Ectodermal cell (in vitro differentiated cells): ENCODE data around the gene SLPI. TPM values are rescaled to one million over a fixed set of nuclear protein-coding genes. Genes with fewer than 3 reads are reported as not detected.
A peak's percentile ranks its signal among the peaks of the same experiment; 100 is the strongest.

ENCODE experiments used
- H3K27ac ChIP-seq: 2 replicates; pipeline ENCODE4 v1.7.0; 2013; ENCODE audit warnings: mild to moderate bottlenecking, low read depth, low read length; ENCODE audit not compliant: insufficient read depth, poor library complexity, severe bottlenecking
- H3K27me3 ChIP-seq: 2 replicates; pipeline ENCODE4 v1.7.0; 2013; ENCODE audit warnings: mild to moderate bottlenecking, low read length; ENCODE audit not compliant: insufficient read depth, control insufficient read depth, poor library complexity, severe bottlenecking
- H3K36me3 ChIP-seq: one replicate; pipeline ENCODE4 v1.7.0; 2013; ENCODE audit warnings: low read length; ENCODE audit not compliant: control insufficient read depth, insufficient read depth
- H3K4me1 ChIP-seq: one replicate; pipeline ENCODE4 v1.7.0; 2013; ENCODE audit warnings: low read length; ENCODE audit not compliant: control insufficient read depth, insufficient read depth
- H3K4me3 ChIP-seq: 2 replicates; pipeline ENCODE4 v1.7.0; 2013; ENCODE audit warnings: low read depth, low read length, control low read depth; ENCODE audit not compliant: insufficient read depth
- H3K9me3 ChIP-seq: 2 replicates; pipeline ENCODE4 v1.7.0; 2013; ENCODE audit warnings: mild to moderate bottlenecking, low read length, moderate library complexity; ENCODE audit not compliant: control insufficient read depth
- WGBS, 2 experiments: methylation state at CpG; one replicate each; pipeline ENCODE4 v1.1.7; 2013; ENCODE audit warnings: missing lambda C conversion rate in 2 of 2; 5-methylcytosine and 5-hydroxymethylcytosine counted together
- polyA plus RNA-seq, 4 experiments: library from polyadenylated mRNA; stranded (reverse); fragments of 50-300 nt; gene quantifications; one replicate each; pipeline ENCODE4 v1.2.3, GENCODE V29; 2013

The SLPI gene
- not detected for polyA plus RNA-seq (2013, experiment 1 of 4)
- polyA plus RNA-seq (2013, experiment 2 of 4): not detected
- polyA plus RNA-seq (2013, experiment 3 of 4): not detected
- not detected for polyA plus RNA-seq (2013, experiment 4 of 4)

GRCh38 chr20:45254383-45255262, at the start of gene SLPI:
TSS of gene SLPI (minus strand) at chr20:45254564. CDS start at chr20:45254543, 21 bp downstream.
- no peaks in the 10 kb centered on the region for H3K27me3 ChIP-seq
- H3K9me3 ChIP-seq: no peaks in the 10 kb centered on the region
- H3K4me1 ChIP-seq: peaks cover 8% of the 10 kb centered on the region
- 88 to 94% methylated on average over 7 of the region's 7 CpGs for WGBS, 2 experiments
- no peak within 1 kb of the TSS for H3K27ac ChIP-seq
- no peaks in the 10 kb centered on the region for H3K36me3 ChIP-seq
- no peak within 1 kb of the TSS for H3K4me3 ChIP-seq

GRCh38 chr20:45303586-45304463, 49.5 kb upstream of the SLPI start:
- Histone ChIP-seq H3K4me3 (no peak overlapping the region), H3K4me1 (no peaks in the 10 kb centered on the region), H3K36me3 (no peaks in the 10 kb centered on the region), H3K27ac (no peak overlapping the region), H3K9me3 (no peaks in the 10 kb centered on the region), H3K27me3 (no peaks in the 10 kb centered on the region)
- WGBS, 2 experiments: 94% methylated on average over 47 of the region's 47 CpGs

DNA sequence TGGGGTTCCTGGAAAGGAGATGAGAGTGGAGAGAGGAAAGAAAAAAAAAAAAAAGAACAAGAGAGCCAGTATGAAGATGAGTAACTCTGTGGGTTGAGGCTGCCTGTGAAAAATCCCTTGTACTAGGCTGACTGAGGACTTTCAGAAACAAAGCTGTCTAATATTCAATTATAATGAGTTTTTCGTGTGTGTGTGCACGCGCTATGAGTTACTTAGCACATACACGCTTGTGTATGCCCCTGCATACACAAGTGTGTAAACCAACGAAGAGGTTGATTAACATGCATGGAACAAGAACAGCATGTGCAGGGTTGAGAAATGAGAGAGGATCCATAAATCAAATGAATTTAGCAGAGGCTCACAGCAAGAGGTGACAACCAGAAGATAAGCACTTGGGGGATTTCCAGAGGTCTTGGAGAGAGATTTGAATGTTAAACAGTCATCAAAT, 47.5 kb upstream of the SLPI start:
- WGBS, 2 experiments: 95 to 98% methylated on average over 5 of the region's 5 CpGs
- Histone ChIP-seq H3K36me3 (no peaks in the 10 kb centered on the region), H3K4me3 (no peak overlapping the region), H3K9me3 (no peaks in the 10 kb centered on the region), H3K27ac (no peak overlapping the region), H3K4me1 (no peaks in the 10 kb centered on the region), H3K27me3 (no peaks in the 10 kb centered on the region)

GRCh38 chr20:45300961-45301360, 46.6 kb upstream of the SLPI start:
- H3K36me3 ChIP-seq: no peaks in the 10 kb centered on the region
- H3K9me3 ChIP-seq: no peaks in the 10 kb centered on the region
- WGBS, 2 experiments: 45 to 46% methylated on average over 4 of the region's 4 CpGs
- no peak overlapping the region for H3K27ac ChIP-seq
- H3K27me3 ChIP-seq: no peaks in the 10 kb centered on the region
- no peaks in the 10 kb centered on the region for H3K4me1 ChIP-seq
- no peak overlapping the region for H3K4me3 ChIP-seq

DNA sequence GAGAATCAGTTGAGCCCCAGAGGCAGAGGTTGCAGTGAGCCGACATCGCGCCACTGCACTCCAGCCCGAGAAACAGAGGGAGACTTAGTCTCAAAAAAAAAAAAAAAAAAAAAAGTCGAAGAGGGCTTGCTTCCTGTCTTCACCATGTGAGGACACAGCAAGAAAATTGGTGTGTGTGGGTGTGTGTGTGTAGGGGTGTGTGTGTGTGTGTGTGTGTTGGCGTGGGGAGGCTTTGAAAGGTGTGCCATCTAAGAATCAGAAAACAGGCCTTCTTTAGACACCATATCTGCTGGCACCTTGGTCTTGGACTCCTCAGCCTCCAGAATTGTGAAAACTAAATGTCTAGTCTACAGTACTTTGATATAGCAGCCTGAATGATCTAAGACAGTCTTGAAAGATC, 45.4 kb upstream of the SLPI start:
- WGBS, 2 experiments: 87 to 89% methylated on average over 6 of the region's 6 CpGs

GRCh38 chr20:45297786-45298497, 43.6 kb upstream of the SLPI start:
- peaks cover 17% of the 10 kb centered on the region for H3K27me3 ChIP-seq
- H3K36me3 ChIP-seq: no peaks in the 10 kb centered on the region
- no peak overlapping the region for H3K4me3 ChIP-seq
- no peaks in the 10 kb centered on the region for H3K9me3 ChIP-seq
- H3K27ac ChIP-seq: no peak overlapping the region
- WGBS, 2 experiments: 94 to 95% methylated on average over 52 of the region's 52 CpGs
- H3K4me1 ChIP-seq: no peaks in the 10 kb centered on the region

More for the DNA sequence above, 45.4 kb upstream of the SLPI start:
- no peak overlapping the region for H3K4me3 ChIP-seq
- H3K27me3 ChIP-seq: no peaks in the 10 kb centered on the region
- no peaks in the 10 kb centered on the region for H3K36me3 ChIP-seq
- H3K4me1 ChIP-seq: no peaks in the 10 kb centered on the region
- no peak overlapping the region for H3K27ac ChIP-seq
- H3K9me3 ChIP-seq: no peaks in the 10 kb centered on the region

GRCh38 chr20:45294659-45295058, 40.3 kb upstream of the SLPI start:
- 89% methylated on average over 1 of the region's 1 CpG; no CpG with 5 or more reads in 1 of the 2 experiments for WGBS, 2 experiments
- H3K27me3 ChIP-seq: peaks cover 28% of the 10 kb centered on the region
- H3K36me3 ChIP-seq: no peaks in the 10 kb centered on the region
- H3K27ac ChIP-seq: no peak overlapping the region
- no peak overlapping the region for H3K4me3 ChIP-seq
- H3K9me3 ChIP-seq: no peaks in the 10 kb centered on the region
- H3K4me1 ChIP-seq: no peaks in the 10 kb centered on the region

- no peaks in the 10 kb centered on the region for H3K4me1 ChIP-seq
- 67 to 77% methylated on average over 5 of the region's 5 CpGs for WGBS, 2 experiments
- H3K4me3 ChIP-seq: no peak overlapping the region
- H3K27ac ChIP-seq: no peak overlapping the region
- H3K27me3 ChIP-seq: peaks cover 28% of the 10 kb centered on the region
- no peaks in the 10 kb centered on the region for H3K9me3 ChIP-seq
- H3K36me3 ChIP-seq: no peaks in the 10 kb centered on the region
These were observed 39.6 kb upstream of the SLPI start for GRCh38 chr20:45294003-45294368.

- Histone ChIP-seq H3K27ac (peak overlapping the region; percentile 51), H3K9me3 (no peaks in the 10 kb centered on the region), H3K4me1 (no peaks in the 10 kb centered on the region), H3K36me3 (no peaks in the 10 kb centered on the region), H3K4me3 (peak overlapping the region; percentile 32), H3K27me3 (peaks cover 28% of the 10 kb centered on the region)
- 5 to 6% methylated on average over 79 of the region's 79 CpGs for WGBS, 2 experiments
These were observed 39.0 kb upstream of the SLPI start for GRCh38 chr20:45293041-45294002.
